ENCODE data around the gene KDM2A.

- TF ChIP-seq CTCF (conservative IDR thresholded peaks at IDR 0.05; ENCODE audit: low read depth, low read length) (no peak), EZH2phosphoT487 (IDR thresholded peaks at IDR 0.05; ENCODE audit: borderline replicate concordance, low read length) (no peak), EZH2 (IDR thresholded peaks at IDR 0.05; ENCODE audit: low read length, unreplicated experiment) (no peak)
Measured at GRCh38 chr11:67253872-67254624, 135.0 kb downstream of the KDM2A start.
